ENCODE results near the gene SOCS4.

GRCh38 chr14:54985156-54985555 lies 41.9 kb upstream of the SOCS4 start:
- TF ChIP-seq CTCF (IDR thresholded peaks at IDR 0.05; ENCODE audit: insufficient read depth, low read length, poor library complexity, severe bottlenecking), result no peak
- TF ChIP-seq EZH2phosphoT487 (conservative IDR thresholded peaks at IDR 0.05; ENCODE audit: low read length), result no peak

Data from SU-DHL-6 (cell line).